ENCODE results near the gene ATPAF1.

Gene ATPAF1

GRCh38 chr1:46612937-46613660 lies 55.1 kb downstream of the ATPAF1 start:
- Histone ChIP-seq H3K27ac (peak overlapping the region; percentile 59; the same call in 1 of the 2 replicates), H3K4me3 (0 out of 2 replicates have a peak overlapping the region, but pooled peaks have one; percentile 26), H3K27me3 (no peaks in the 10 kb centered on the region), H3K4me2 (peak overlapping the region; percentile 97), H3K9me3 (no peaks in the 10 kb centered on the region), H4K20me1 (no peaks in the 10 kb centered on the region), H3K4me1 (peaks cover 63% of the 10 kb centered on the region), H3K36me3 (peaks cover 20% of the 10 kb centered on the region), H3K9ac (peak overlapping the region; percentile 56; the same call in 1 of the 2 replicates)
- TF ChIP-seq Cebpa-rat (IDR thresholded peaks at IDR 0.05): no peak

GRCh38 chr1:46611691-46612221 lies 56.4 kb downstream of the ATPAF1 start:
- no peak overlapping the region; the same call in 1 of the 2 replicates for H3K4me2 ChIP-seq
- no peak overlapping the region for H3K4me3 ChIP-seq
- H3K27ac ChIP-seq: no peak overlapping the region

GRCh38 chr1:46607345-46608130 lies 60.6 kb downstream of the ATPAF1 start:
- no peak overlapping the region for H3K9ac ChIP-seq
- H3K36me3 ChIP-seq: peaks cover 29% of the 10 kb centered on the region
- TF ChIP-seq Cebpa-rat (IDR thresholded peaks at IDR 0.05): no peak
- no peak overlapping the region for H3K4me2 ChIP-seq
- H4K20me1 ChIP-seq: no peaks in the 10 kb centered on the region; the same call in 1 of the 2 replicates
- no peak overlapping the region for H3K4me3 ChIP-seq
- no peak overlapping the region for H3K27ac ChIP-seq
- peaks cover 42% of the 10 kb centered on the region for H3K4me1 ChIP-seq
- no peaks in the 10 kb centered on the region for H3K27me3 ChIP-seq
- H3K9me3 ChIP-seq: no peaks in the 10 kb centered on the region

More at GRCh38 chr1:46611691-46612221, 56.4 kb downstream of the ATPAF1 start:
- peaks cover 29% of the 10 kb centered on the region for H3K36me3 ChIP-seq
- H3K27me3 ChIP-seq: no peaks in the 10 kb centered on the region
- no peak for TF ChIP-seq Cebpa-rat (IDR thresholded peaks at IDR 0.05)
- no peak overlapping the region for H3K9ac ChIP-seq
- no peaks in the 10 kb centered on the region for H3K9me3 ChIP-seq
- no peaks in the 10 kb centered on the region for H4K20me1 ChIP-seq
- H3K4me1 ChIP-seq: peaks cover 50% of the 10 kb centered on the region

GRCh38 chr1:46606255-46606965 lies 61.8 kb downstream of the ATPAF1 start:
- no peaks in the 10 kb centered on the region for H3K9me3 ChIP-seq
- no peak overlapping the region for H3K4me2 ChIP-seq
- peaks cover 38% of the 10 kb centered on the region for H3K4me1 ChIP-seq
- no peak overlapping the region for H3K9ac ChIP-seq
- TF ChIP-seq Cebpa-rat (IDR thresholded peaks at IDR 0.05): no peak
- H3K27me3 ChIP-seq: no peaks in the 10 kb centered on the region
- H4K20me1 ChIP-seq: no peaks in the 10 kb centered on the region; the same call in 1 of the 2 replicates
- no peak overlapping the region for H3K27ac ChIP-seq
- H3K36me3 ChIP-seq: peaks cover 29% of the 10 kb centered on the region
- no peak overlapping the region for H3K4me3 ChIP-seq

GRCh38 chr1:46605232-46605631 lies 62.9 kb downstream of the ATPAF1 start:
- no peaks in the 10 kb centered on the region; the same call in 1 of the 2 replicates for H4K20me1 ChIP-seq
- H3K27ac ChIP-seq: no peak overlapping the region
- H3K9me3 ChIP-seq: no peaks in the 10 kb centered on the region
- H3K9ac ChIP-seq: no peak overlapping the region
- no peak overlapping the region; the same call in 1 of the 2 replicates for H3K4me2 ChIP-seq
- no peak overlapping the region for H3K4me3 ChIP-seq
- TF ChIP-seq Cebpa-rat (IDR thresholded peaks at IDR 0.05): no peak
- H3K36me3 ChIP-seq: peaks cover 29% of the 10 kb centered on the region
- H3K27me3 ChIP-seq: no peaks in the 10 kb centered on the region
- peaks cover 42% of the 10 kb centered on the region for H3K4me1 ChIP-seq

- peak within 1 kb of the TSS; percentile 74 for H3K27ac ChIP-seq
- peak within 1 kb of the TSS; percentile 91 for H3K4me3 ChIP-seq
- no peaks in the 10 kb centered on the region for H3K9me3 ChIP-seq
- peaks cover 18% of the 10 kb centered on the region for H3K36me3 ChIP-seq
- H3K9ac ChIP-seq: peak within 1 kb of the TSS; percentile 88
- H4K20me1 ChIP-seq: no peaks in the 10 kb centered on the region; the same call in 1 of the 2 replicates
- TF ChIP-seq Cebpa-rat (IDR thresholded peaks at IDR 0.05): no peak
- H3K4me2 ChIP-seq: peak within 1 kb of the TSS; percentile 92
- no peaks in the 10 kb centered on the region for H3K27me3 ChIP-seq
- peaks cover 55% of the 10 kb centered on the region for H3K4me1 ChIP-seq
Measured at GRCh38 chr1:46603858-46604549, 64.2 kb downstream of the ATPAF1 start, which contains the start of gene MKNK1. MKNK1 (minus strand) TSS chr1:46604268; CDS start chr1:46583327, 20,941 bp downstream.

- Histone ChIP-seq H3K9ac (peak overlapping the region; percentile 88), H3K27ac (peak overlapping the region; percentile 74), H3K27me3 (no peaks in the 10 kb centered on the region), H3K4me3 (peak overlapping the region; percentile 91), H3K4me2 (peak overlapping the region; percentile 92), H3K4me1 (peaks cover 56% of the 10 kb centered on the region), H4K20me1 (no peaks in the 10 kb centered on the region; the same call in 1 of the 2 replicates), H3K9me3 (no peaks in the 10 kb centered on the region), H3K36me3 (peaks cover 13% of the 10 kb centered on the region)
- no peak for TF ChIP-seq Cebpa-rat (IDR thresholded peaks at IDR 0.05)
Measured at GRCh38 chr1:46603481-46603857, 64.7 kb downstream of the ATPAF1 start.

- TF ChIP-seq Cebpa-rat (IDR thresholded peaks at IDR 0.05): no peak
- no peak overlapping the region for H3K27ac ChIP-seq
- no peak overlapping the region for H3K9ac ChIP-seq
- no peaks in the 10 kb centered on the region for H3K36me3 ChIP-seq
- H3K4me2 ChIP-seq: 0 out of 2 replicates have a peak overlapping the region, but pooled peaks have one; percentile 5
- peaks cover 56% of the 10 kb centered on the region for H3K4me1 ChIP-seq
- H3K4me3 ChIP-seq: no peak overlapping the region
- H3K27me3 ChIP-seq: no peaks in the 10 kb centered on the region
- peaks cover 6% of the 10 kb centered on the region; the same call in 1 of the 2 replicates for H4K20me1 ChIP-seq
- no peaks in the 10 kb centered on the region for H3K9me3 ChIP-seq
Measured at GRCh38 chr1:46601257-46602007, 66.7 kb downstream of the ATPAF1 start.

All from BLaER1 (cell line).